Neural progenitor cell (in vitro differentiated cells): ENCODE data around the gene ANKS1B. TPM values are rescaled to one million over a fixed set of nuclear protein-coding genes. Genes with fewer than 3 reads are reported as not detected.
A peak's percentile ranks its signal among the peaks of the same experiment; 100 is the strongest.

ENCODE experiments used
- DNase-seq: peaks from one replicate; pipeline ENCODE4 v3.0.0-alpha.2; 2016; ENCODE audit warnings: low spot score
- H2AFZ ChIP-seq: fragments of 200-600 bp; sonication (generic); replicated peaks from 2 replicates; pipeline ENCODE4 v1.6.1; 2016; ENCODE audit warnings: antibody characterized with exemption
- H3F3A ChIP-seq: fragments of 200-600 bp; sonication (generic); 2 replicates; pipeline ENCODE4 v1.6.1; 2016; ENCODE audit warnings: antibody characterized with exemption, low read depth
- H3K27ac ChIP-seq: fragments of 200-600 bp; sonication (generic); 2 replicates; pipeline ENCODE4 v1.5.1; 2016; ENCODE audit warnings: mild to moderate bottlenecking
- H3K27me3 ChIP-seq: fragments of 200-600 bp; sonication (generic); 2 replicates; pipeline ENCODE4 v1.6.1; 2016; ENCODE audit warnings: mild to moderate bottlenecking, moderate library complexity
- H3K36me3 ChIP-seq: fragments of 200-600 bp; sonication (generic); 2 replicates; pipeline ENCODE4 v1.5.1; 2016
- H3K4me1 ChIP-seq: fragments of 200-600 bp; sonication (generic); 2 replicates; pipeline ENCODE4 v1.6.1; 2016; ENCODE audit warnings: mixed run types
- H3K4me2 ChIP-seq: fragments of 200-600 bp; sonication (generic); 2 replicates; pipeline ENCODE4 v1.6.1; 2016
- H3K4me3 ChIP-seq: fragments of 200-600 bp; sonication (generic); 2 replicates; pipeline ENCODE4 v1.5.1; 2016
- H3K79me2 ChIP-seq: fragments of 200-600 bp; sonication (generic); 2 replicates; pipeline ENCODE4 v1.6.1; 2016; ENCODE audit warnings: low read depth
- H3K9ac ChIP-seq: fragments of 200-600 bp; sonication (generic); 2 replicates; pipeline ENCODE4 v1.6.1; 2016
- H3K9me3 ChIP-seq: fragments of 200-600 bp; sonication (generic); 2 replicates; pipeline ENCODE4 v1.5.1; 2016; ENCODE audit warnings: low read depth
- H4K20me1 ChIP-seq: fragments of 200-600 bp; sonication (generic); 2 replicates; pipeline ENCODE4 v1.6.1; 2016; ENCODE audit warnings: low read depth
- H3K27ac Mint-ChIP-seq: 3 replicates; pipeline ENCODE4 v1.8.0; 2021; ENCODE audit warnings: mixed read lengths
- H3K27me3 Mint-ChIP-seq: 2 replicates; pipeline ENCODE4 v1.8.0; 2022; ENCODE audit warnings: low read depth, mild to moderate bottlenecking, inconsistent platforms, moderate library complexity, mixed read lengths; ENCODE audit not compliant: insufficient read depth
- H3K36me3 Mint-ChIP-seq: 3 replicates; pipeline ENCODE4 v1.8.0; 2021; ENCODE audit warnings: mixed read lengths
- H3K4me1 Mint-ChIP-seq: 3 replicates; pipeline ENCODE4 v1.8.0; 2021; ENCODE audit warnings: mixed read lengths
- H3K4me3 Mint-ChIP-seq: 3 replicates; pipeline ENCODE4 v1.8.0; 2021; ENCODE audit warnings: mild to moderate bottlenecking, moderate library complexity, mixed read lengths
- H3K9me3 Mint-ChIP-seq: 3 replicates; pipeline ENCODE4 v1.8.0; 2020; ENCODE audit warnings: mixed read lengths
- CTCF ChIP-seq: fragments of 200-600 bp; sonication (generic); IDR thresholded peaks from 2 replicates; pipeline ENCODE4 v1.5.1; 2017; ENCODE audit warnings: antibody characterized with exemption, mild to moderate bottlenecking
- EZH2 ChIP-seq: fragments of 200-600 bp; sonication (generic); IDR thresholded peaks from 2 replicates; pipeline ENCODE4 v1.6.1; 2017; ENCODE audit warnings: antibody characterized with exemption, mild to moderate bottlenecking, moderate library complexity
- EZH2phosphoT487 ChIP-seq: fragments of 200-600 bp; sonication (generic); IDR thresholded peaks from 2 replicates; pipeline ENCODE4 v1.6.1; 2017; ENCODE audit warnings: antibody characterized with exemption
- total RNA-seq: library from RNA; depleted of rRNA; stranded (reverse); fragments of >200 nt; gene quantifications from 2 replicates; pipeline ENCODE4 v1.2.3, GENCODE V29; 2015; ENCODE audit warnings: low replicate concordance

Gene ANKS1B
- total RNA-seq, 1 donor from 2014 or later = 7.9 TPM

GRCh38 chr12:98698603-98699463, 1285.9 kb downstream of the ANKS1B start:
- no peak overlapping the region for H3K9ac ChIP-seq
- H3K27me3 ChIP-seq = no peaks in the 10 kb centered on the region

GRCh38 chr12:98697209-98697608, 1287.5 kb downstream of the ANKS1B start:
- H2AFZ ChIP-seq = no peak overlapping the region
- DNase-seq = no peak
- H3K27ac ChIP-seq = no peak overlapping the region
- H3K9me3 ChIP-seq = no peaks in the 10 kb centered on the region
- no peak overlapping the region for H3K4me2 ChIP-seq
- H3K27ac Mint-ChIP-seq = peak overlapping the region; percentile 50
- H3K4me3 ChIP-seq = no peak overlapping the region
- no peak overlapping the region for H3K9ac ChIP-seq
- no peaks in the 10 kb centered on the region for H3K27me3 ChIP-seq
- H3K9me3 Mint-ChIP-seq = no peaks in the 10 kb centered on the region
- peaks cover 5% of the 10 kb centered on the region for H3F3A ChIP-seq
- H3K79me2 ChIP-seq = no peaks in the 10 kb centered on the region
- no peak for TF ChIP-seq EZH2phosphoT487
- TF ChIP-seq EZH2 = no peak
- TF ChIP-seq CTCF = no peak
- H4K20me1 ChIP-seq = peaks cover 33% of the 10 kb centered on the region
- H3K36me3 ChIP-seq = peaks cover 11% of the 10 kb centered on the region
- peaks cover 23% of the 10 kb centered on the region for H3K36me3 Mint-ChIP-seq
- peaks cover 2% of the 10 kb centered on the region for H3K27me3 Mint-ChIP-seq
- H3K4me1 Mint-ChIP-seq = peaks cover 29% of the 10 kb centered on the region
- H3K4me1 ChIP-seq = peaks cover 15% of the 10 kb centered on the region
- no peak overlapping the region for H3K4me3 Mint-ChIP-seq

More at GRCh38 chr12:98698603-98699463, 1285.9 kb downstream of the ANKS1B start:
- H3K27me3 Mint-ChIP-seq = peaks cover 2% of the 10 kb centered on the region
- DNase-seq = no peak
- H3F3A ChIP-seq = peaks cover 5% of the 10 kb centered on the region
- H4K20me1 ChIP-seq = peaks cover 33% of the 10 kb centered on the region
- H3K27ac Mint-ChIP-seq = peak overlapping the region; percentile 54
- H3K36me3 Mint-ChIP-seq = peaks cover 19% of the 10 kb centered on the region
- no peak overlapping the region for H3K4me3 Mint-ChIP-seq
- H3K27ac ChIP-seq = no peak overlapping the region
- no peaks in the 10 kb centered on the region for H3K9me3 ChIP-seq
- peaks cover 29% of the 10 kb centered on the region for H3K4me1 Mint-ChIP-seq
- H2AFZ ChIP-seq = no peak overlapping the region
- H3K4me2 ChIP-seq = no peak overlapping the region
- peaks cover 11% of the 10 kb centered on the region for H3K36me3 ChIP-seq
- no peaks in the 10 kb centered on the region for H3K79me2 ChIP-seq
- H3K4me1 ChIP-seq = peaks cover 15% of the 10 kb centered on the region
- no peaks in the 10 kb centered on the region for H3K9me3 Mint-ChIP-seq
- TF ChIP-seq EZH2 = no peak
- no peak for TF ChIP-seq EZH2phosphoT487
- TF ChIP-seq CTCF = no peak
- H3K4me3 ChIP-seq = no peak overlapping the region

GRCh38 chr12:98696036-98696646, 1288.6 kb downstream of the ANKS1B start:
- H3K27me3 ChIP-seq = no peaks in the 10 kb centered on the region
- H3K9me3 ChIP-seq = no peaks in the 10 kb centered on the region
- peaks cover 23% of the 10 kb centered on the region for H3K36me3 Mint-ChIP-seq
- peaks cover 33% of the 10 kb centered on the region for H4K20me1 ChIP-seq
- no peaks in the 10 kb centered on the region for H3K9me3 Mint-ChIP-seq
- peaks cover 11% of the 10 kb centered on the region for H3K36me3 ChIP-seq
- peaks cover 29% of the 10 kb centered on the region for H3K4me1 Mint-ChIP-seq
- peak; percentile 43 for DNase-seq
- peaks cover 5% of the 10 kb centered on the region for H3F3A ChIP-seq
- no peak overlapping the region for H3K27ac ChIP-seq
- no peak overlapping the region for H3K9ac ChIP-seq
- H3K79me2 ChIP-seq = no peaks in the 10 kb centered on the region
- H3K27ac Mint-ChIP-seq = peak overlapping the region; percentile 50
- peaks cover 2% of the 10 kb centered on the region for H3K27me3 Mint-ChIP-seq
- no peak overlapping the region for H3K4me3 Mint-ChIP-seq
- no peak overlapping the region for H3K4me3 ChIP-seq
- peaks cover 15% of the 10 kb centered on the region for H3K4me1 ChIP-seq
- no peak overlapping the region for H2AFZ ChIP-seq
- H3K4me2 ChIP-seq = peak overlapping the region; percentile 62
- TF ChIP-seq CTCF = no peak
- no peak for TF ChIP-seq EZH2phosphoT487
- no peak for TF ChIP-seq EZH2
